Mucosa of stomach (tissue), 1 donor: ENCODE data around the gene PROCA1.

Experiments
- H3K27me3 ChIP-seq: one replicate; pipeline ENCODE4 v1.7.0; 2013; ENCODE audit warnings: mild to moderate bottlenecking, low read length; ENCODE audit not compliant: control insufficient read depth, insufficient read depth
- H3K36me3 ChIP-seq: one replicate; pipeline ENCODE4 v1.7.0; 2013; ENCODE audit warnings: low read length; ENCODE audit not compliant: control insufficient read depth, insufficient read depth
- H3K4me1 ChIP-seq: one replicate; pipeline ENCODE4 v1.7.0; 2013; ENCODE audit warnings: mild to moderate bottlenecking, low read length; ENCODE audit not compliant: control insufficient read depth, insufficient read depth
- H3K4me3 ChIP-seq: one replicate; pipeline ENCODE4 v1.7.0; 2013; ENCODE audit warnings: low read length
- H3K9ac ChIP-seq: one replicate; pipeline ENCODE4 v1.7.0; 2013; ENCODE audit warnings: mild to moderate bottlenecking, low read length, moderate library complexity
- H3K9me3 ChIP-seq: one replicate; pipeline ENCODE4 v1.7.0; 2013; ENCODE audit warnings: mild to moderate bottlenecking, low read length, moderate library complexity; ENCODE audit not compliant: control insufficient read depth
- donor health status: Pancreatic carcinoma.

PROCA1 gene

GRCh38 chr17:28693869-28694268, 17.8 kb downstream of the PROCA1 start:
- Histone ChIP-seq H3K4me3 (no peak overlapping the region), H3K4me1 (peaks cover 26% of the 10 kb centered on the region), H3K36me3 (peaks cover 29% of the 10 kb centered on the region), H3K9me3 (no peaks in the 10 kb centered on the region), H3K27me3 (no peaks in the 10 kb centered on the region), H3K9ac (no peak overlapping the region)

- no peaks in the 10 kb centered on the region for H3K4me1 ChIP-seq
- H3K9me3 ChIP-seq: no peaks in the 10 kb centered on the region
- H3K4me3 ChIP-seq: no peak overlapping the region
- H3K36me3 ChIP-seq: peaks cover 22% of the 10 kb centered on the region
- no peaks in the 10 kb centered on the region for H3K27me3 ChIP-seq
- H3K9ac ChIP-seq: no peak overlapping the region
Observed at GRCh38 chr17:28689011-28689410, 22.7 kb downstream of the PROCA1 start.

- Histone ChIP-seq H3K4me3 (no peak overlapping the region), H3K4me1 (no peaks in the 10 kb centered on the region), H3K36me3 (peaks cover 23% of the 10 kb centered on the region), H3K27me3 (no peaks in the 10 kb centered on the region), H3K9me3 (no peaks in the 10 kb centered on the region), H3K9ac (no peak overlapping the region)
Observed at GRCh38 chr17:28688481-28688880, 23.2 kb downstream of the PROCA1 start.

- H3K9me3 ChIP-seq: no peaks in the 10 kb centered on the region
- H3K4me3 ChIP-seq: no peak overlapping the region
- no peaks in the 10 kb centered on the region for H3K27me3 ChIP-seq
- no peaks in the 10 kb centered on the region for H3K4me1 ChIP-seq
- no peak overlapping the region for H3K9ac ChIP-seq
- H3K36me3 ChIP-seq: peaks cover 36% of the 10 kb centered on the region
Observed at GRCh38 chr17:28686296-28686695, 25.4 kb downstream of the PROCA1 start.

GRCh38 chr17:28685366-28685765, 26.3 kb downstream of the PROCA1 start:
- Histone ChIP-seq H3K4me3 (no peak overlapping the region), H3K36me3 (peaks cover 36% of the 10 kb centered on the region), H3K9ac (no peak overlapping the region), H3K27me3 (no peaks in the 10 kb centered on the region), H3K4me1 (no peaks in the 10 kb centered on the region), H3K9me3 (no peaks in the 10 kb centered on the region)

- Histone ChIP-seq H3K9ac (no peak overlapping the region), H3K9me3 (no peaks in the 10 kb centered on the region), H3K4me3 (no peak overlapping the region), H3K4me1 (no peaks in the 10 kb centered on the region), H3K27me3 (no peaks in the 10 kb centered on the region), H3K36me3 (peaks cover 36% of the 10 kb centered on the region)
Observed at GRCh38 chr17:28684963-28685362, 26.7 kb downstream of the PROCA1 start.

GRCh38 chr17:28682655-28683054, 29.0 kb downstream of the PROCA1 start:
- H3K4me1 ChIP-seq: no peaks in the 10 kb centered on the region

GRCh38 chr17:28675980-28676379, 35.7 kb downstream of the PROCA1 start:
- no peaks in the 10 kb centered on the region for H3K4me1 ChIP-seq
- H3K36me3 ChIP-seq: peaks cover 38% of the 10 kb centered on the region
- no peak overlapping the region for H3K9ac ChIP-seq
- H3K4me3 ChIP-seq: no peak overlapping the region
- H3K9me3 ChIP-seq: no peaks in the 10 kb centered on the region
- no peaks in the 10 kb centered on the region for H3K27me3 ChIP-seq

More at GRCh38 chr17:28682655-28683054, 29.0 kb downstream of the PROCA1 start:
- H3K27me3 ChIP-seq: no peaks in the 10 kb centered on the region
- peaks cover 41% of the 10 kb centered on the region for H3K36me3 ChIP-seq
- H3K4me3 ChIP-seq: no peak overlapping the region
- H3K9me3 ChIP-seq: no peaks in the 10 kb centered on the region
- H3K9ac ChIP-seq: no peak overlapping the region

GRCh38 chr17:28675490-28675889, 36.2 kb downstream of the PROCA1 start:
- Histone ChIP-seq H3K27me3 (no peaks in the 10 kb centered on the region), H3K4me3 (no peak overlapping the region), H3K9ac (no peak overlapping the region), H3K9me3 (no peaks in the 10 kb centered on the region), H3K36me3 (peaks cover 38% of the 10 kb centered on the region), H3K4me1 (no peaks in the 10 kb centered on the region)

- H3K9ac ChIP-seq: no peak overlapping the region
- H3K4me1 ChIP-seq: no peaks in the 10 kb centered on the region
- no peaks in the 10 kb centered on the region for H3K27me3 ChIP-seq
- no peaks in the 10 kb centered on the region for H3K9me3 ChIP-seq
- H3K4me3 ChIP-seq: no peak overlapping the region
- H3K36me3 ChIP-seq: peaks cover 18% of the 10 kb centered on the region
Observed at GRCh38 chr17:28669918-28670317, 41.8 kb downstream of the PROCA1 start.

GRCh38 chr17:28667870-28668269, 43.8 kb downstream of the PROCA1 start:
- Histone ChIP-seq H3K27me3 (no peaks in the 10 kb centered on the region), H3K4me3 (no peak overlapping the region), H3K9me3 (no peaks in the 10 kb centered on the region), H3K36me3 (no peaks in the 10 kb centered on the region), H3K9ac (no peak overlapping the region), H3K4me1 (peaks cover 6% of the 10 kb centered on the region)

GRCh38 chr17:28665994-28666393, 45.7 kb downstream of the PROCA1 start:
- H3K4me1 ChIP-seq: peaks cover 10% of the 10 kb centered on the region
- no peak overlapping the region for H3K4me3 ChIP-seq
- no peaks in the 10 kb centered on the region for H3K36me3 ChIP-seq
- H3K9me3 ChIP-seq: no peaks in the 10 kb centered on the region
- H3K27me3 ChIP-seq: no peaks in the 10 kb centered on the region
- H3K9ac ChIP-seq: no peak overlapping the region

GRCh38 chr17:28663723-28664122, 48.0 kb downstream of the PROCA1 start:
- Histone ChIP-seq H3K4me1 (peaks cover 15% of the 10 kb centered on the region), H3K27me3 (no peaks in the 10 kb centered on the region), H3K4me3 (no peak overlapping the region), H3K36me3 (no peaks in the 10 kb centered on the region), H3K9ac (no peak overlapping the region), H3K9me3 (no peaks in the 10 kb centered on the region)
